Stimulated activated CD4-positive, alpha-beta T cell treated with anti-CD3 and anti-CD28 coated beads, Interleukin-15, amount 100 ng/mL, for 1 hour (primary cell): ENCODE data around the gene SUN1.
"Not testable (repeated sequence)": the region's sequence is repeated elsewhere in the genome, so short reads cannot be mapped to it uniquely, and the experiment has no call there.

Experiments
- DNase-seq, 2 donors: peaks; one replicate each; pipeline ENCODE4 v3.0.0-alpha.2; 2020; ENCODE audit warnings: low read depth in 1 of 2, low spot score in 1 of 2

The SUN1 gene

GRCh38 chr7:918441-919113 is 86.3 kb downstream of the SUN1 start:
- DNase-seq = no peak

- no peak for DNase-seq
These were observed 86.8 kb downstream of the SUN1 start for GRCh38 chr7:919114-919442.

GRCh38 chr7:919924-920341 is 87.7 kb downstream of the SUN1 start:
- no peak for DNase-seq

GRCh38 chr7:920351-921070 is 88.2 kb downstream of the SUN1 start:
- DNase-seq = no peak

GRCh38 chr7:921071-921461 is 88.8 kb downstream of the SUN1 start:
- DNase-seq = no peak

- no peak for DNase-seq
These were observed 89.5 kb downstream of the SUN1 start for GRCh38 chr7:921581-922333.

- DNase-seq = no peak
These were observed 90.2 kb downstream of the SUN1 start for GRCh38 chr7:922334-923107.

- peak; percentile 76 to 82 for DNase-seq
These were observed 91.1 kb downstream of the SUN1 start for GRCh38 chr7:923108-924041.

- not testable (repeated sequence) for DNase-seq
These were observed 91.8 kb downstream of the SUN1 start for GRCh38 chr7:924042-924441.
